HepG2 (cell line): ENCODE measurements around the gene SMARCA2. TPM values are rescaled to one million over a fixed set of nuclear protein-coding genes. Genes with fewer than 3 reads are reported as not detected.

Source experiments
- ATAC-seq: fragments of 200-7000 bp; cut with Tn5 transposase; 3 replicates; pipeline ENCODE4 v1.9.1; 2020; ENCODE audit warnings: mild to moderate bottlenecking, moderate library complexity
- BruUV-seq: library from RNA; stranded (reverse); fragments of 400-500 nt; replicated peaks from 2 replicates; lab custom pipeline; 2021; lab: Mats Ljungman, UMichigan
- CTCF ChIA-PET: fragments of 300-600 bp; formaldehyde crosslinking; extraction: SDS; loops from one replicate; lab custom pipeline; 2021; ENCODE audit warnings: low total read pairs, inconsistent platforms, low intra/inter-chr PET ratio; lab: Yijun Ruan, JAX
- POLR2A ChIA-PET: fragments of 350-600 bp; sonication (Branson Sonifier 250); formaldehyde crosslinking; loops from one replicate; lab custom pipeline; 2020; ENCODE audit warnings: antibody characterized with exemption, inconsistent platforms; lab: Yijun Ruan, JAX
- DNase-seq: peaks from one replicate; pipeline ENCODE4 v3.0.0-alpha.2; 2015; ENCODE audit warnings: low spot score
- FAIRE-seq: peaks from 3 replicates; lab custom pipeline; 2011; peaks lifted over from hg19 to GRCh38; lab: Jason Lieb, UNC
- H2AFZ ChIP-seq: one replicate; pipeline ENCODE4 v1.6.1; 2011; ENCODE audit warnings: low read length, inconsistent platforms
- H3K27ac ChIP-seq: fragments of 300-600 bp; 3 replicates; pipeline ENCODE4 v1.8.0; 2011; ENCODE audit warnings: mixed run types, mild to moderate bottlenecking, mixed read lengths, low read length, inconsistent platforms; ENCODE audit not compliant: insufficient read depth; ENCODE audit errors: extremely low read length
- H3K27me3 ChIP-seq, 2 experiments: fragments of 200-600 bp in 1 of 2; 2 replicates in 1 of 2; 3 replicates in 1 of 2; pipeline versions ENCODE4 v1.6.0 to v1.8.0; 2011; ENCODE audit warnings: low read length in 2 of 2, mild to moderate bottlenecking in 2 of 2, moderate library complexity in 2 of 2, inconsistent platforms in 1 of 2; ENCODE audit not compliant: insufficient read depth in 2 of 2, control insufficient read depth in 1 of 2
- H3K36me3 ChIP-seq, 2 experiments: fragments of 200-600 bp in 1 of 2; replicated peaks in 1 of 2; 2 replicates in 1 of 2; 3 replicates in 1 of 2; pipeline versions ENCODE4 v1.5.1 to v1.8.0; 2011; ENCODE audit warnings: low read length in 2 of 2, inconsistent platforms in 1 of 2; ENCODE audit not compliant: insufficient read depth in 2 of 2, control insufficient read depth in 1 of 2
- H3K4me1 ChIP-seq: 2 replicates; pipeline ENCODE4 v1.5.1; 2012; ENCODE audit warnings: low read length, inconsistent platforms; ENCODE audit not compliant: insufficient read depth
- H3K4me2 ChIP-seq: 2 replicates; pipeline ENCODE4 v1.6.0; 2011; ENCODE audit warnings: low read depth, low read length, inconsistent platforms
- H3K4me3 ChIP-seq, 3 experiments: fragments of 200-600 bp in 1 of 3; sonication (generic), shearing (Covaris generic) in 1 of 3; replicated peaks in 1 of 3; 2 replicates each; pipeline ENCODE4 v1.5.1; 2011 to 2016; ENCODE audit warnings: low read length in 3 of 3, inconsistent platforms in 2 of 3, low read depth in 2 of 3, mild to moderate bottlenecking in 2 of 3, control low read depth in 1 of 3, mixed read lengths in 1 of 3; ENCODE audit not compliant: insufficient read depth in 1 of 3
- H3K79me2 ChIP-seq: one replicate; pipeline ENCODE4 v1.6.1; 2011; ENCODE audit warnings: low read length, inconsistent platforms; ENCODE audit not compliant: insufficient read depth
- H3K9ac ChIP-seq: 2 replicates; pipeline ENCODE4 v1.6.0; 2011; ENCODE audit warnings: mild to moderate bottlenecking, low read depth, low read length, inconsistent platforms; ENCODE audit not compliant: insufficient read depth
- H3K9me3 ChIP-seq: 2 replicates; pipeline ENCODE4 v1.5.1; 2012; ENCODE audit warnings: mild to moderate bottlenecking, low read length
- H4K20me1 ChIP-seq: 2 replicates; pipeline ENCODE4 v1.6.0; 2011; ENCODE audit warnings: inconsistent platforms, mild to moderate bottlenecking, low read length, moderate library complexity; ENCODE audit not compliant: insufficient read depth
- STAG1 ChIP-seq: sonication (generic); formaldehyde crosslinking; IDR thresholded peaks from 2 replicates; pipeline ENCODE4 v1.4.0; 2020; ENCODE audit warnings: missing genetic modification reagents
- WGBS: methylation state at CpG from one replicate; pipeline ENCODE4 v1.1.6; 2017; ENCODE audit warnings: low lambda C conversion rate; 5-methylcytosine and 5-hydroxymethylcytosine counted together
- in situ Hi-C: cut with HindIII; loops from 2 replicates; pipeline ENCODE4 v1.10.0; 2017; ENCODE audit warnings: low pct_unique_long_range_greater_than_20kb; ENCODE audit not compliant: extremely low pct_ligation_motif_present
- intact Hi-C: fragments of 100-400 bp; cut with micrococcal nuclease; formaldehyde crosslinking; loops from one replicate; pipeline ENCODE4 v1.10.0; 2022; ENCODE audit not compliant: unreplicated experiment
- polyA plus RNA-seq, 8 experiments: library from polyadenylated mRNA; depleted of rRNA in 3 of 8; stranded (reverse) in 7 of 8; unstranded in 1 of 8; fragments of >200 nt; fragmentation: Illumina TruSeq in 4 of 8; extraction: Trizol in 4 of 8; gene quantifications; 2 replicates each; pipeline versions ENCODE4 v1.2.1 to v1.2.3, GENCODE V29; 2011 to 2016; ENCODE audit warnings: low read depth in 4 of 8, missing spikeins in 1 of 8, mixed read lengths in 1 of 8; ENCODE audit not compliant: insufficient read depth in 1 of 8
- total RNA-seq, 5 experiments: library from RNA; depleted of rRNA; stranded (reverse); fragments of >200 nt; fragmentation: Illumina TruSeq; extraction: Trizol; gene quantifications; 2 replicates each; pipeline ENCODE4 v1.2.3, GENCODE V29; 2016; ENCODE audit warnings: low read depth in 1 of 5
- TF ChIP-seq, protein P1 (sequence below): sonication (generic); formaldehyde crosslinking; IDR thresholded peaks from 2 replicates; pipeline ENCODE4 v1.5.0; 2020; ENCODE audit warnings: mild to moderate bottlenecking, missing genetic modification reagents, moderate library complexity
- TF ChIP-seq, protein P2 (sequence below), 2 experiments: fragments of 450-650 bp in 1 of 2; sonication (generic) in 1 of 2; formaldehyde crosslinking in 1 of 2; IDR thresholded peaks; 2 replicates each; pipeline versions ENCODE4 v1.6.1 to v1.8.0; 2016 to 2022; ENCODE audit warnings: antibody characterized with exemption in 1 of 2, mild to moderate bottlenecking in 1 of 2, missing genetic modification reagents in 1 of 2

The SMARCA2 gene
- total and polyA plus RNA-seq, 2 of the 13 experiments (the other 11 are each of a cell fraction or from before 2014, with no cell fraction given) = 22.5 to 23.7 TPM

DNA sequence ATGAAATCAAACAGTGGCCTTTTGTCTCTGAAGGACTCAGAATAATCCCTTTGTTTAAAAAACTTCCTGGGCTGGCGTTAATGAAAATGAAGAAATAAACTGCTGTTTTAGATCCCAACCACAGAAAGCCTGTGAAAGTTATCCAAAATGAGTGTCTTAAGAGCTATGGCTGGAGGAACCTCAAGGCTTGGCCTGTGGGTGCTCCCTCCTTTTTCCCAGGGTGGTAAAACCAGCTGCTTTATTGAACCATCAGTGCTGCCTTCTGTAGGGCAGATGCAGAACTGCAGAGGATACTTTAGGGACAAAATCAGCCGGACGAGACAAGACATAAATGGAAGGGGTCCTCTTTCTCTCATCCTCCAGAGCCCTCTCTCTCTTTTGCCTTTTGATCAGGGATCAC, 100.9 kb downstream of the SMARCA2 start:
- CTCF ChIA-PET = no interaction called here
- ATAC-seq = peak; percentile 76
- 93% methylated on average over 3 of the region's 3 CpGs for WGBS
- Histone ChIP-seq H2AFZ (no peak overlapping the region), H3K27me3 (no peaks in the 10 kb centered on the region), H3K9me3 (no peaks in the 10 kb centered on the region), H3K4me2 (no peak overlapping the region), H3K4me3 (no peak overlapping the region), H4K20me1 (no peaks in the 10 kb centered on the region; the same call in 1 of the 2 replicates), H3K4me1 (no peaks in the 10 kb centered on the region), H3K36me3 (peaks cover 3 to 5% of the 10 kb centered on the region in 2 experiments; a peak in 2 of 5 replicates), H3K9ac (no peak overlapping the region), H3K79me2 (no peaks in the 10 kb centered on the region), H3K27ac (no peak overlapping the region)
- in situ Hi-C loops = no loop called here
- POLR2A ChIA-PET = no interaction called here
- FAIRE-seq = no peak
- TF ChIP-seq, protein P1, sequence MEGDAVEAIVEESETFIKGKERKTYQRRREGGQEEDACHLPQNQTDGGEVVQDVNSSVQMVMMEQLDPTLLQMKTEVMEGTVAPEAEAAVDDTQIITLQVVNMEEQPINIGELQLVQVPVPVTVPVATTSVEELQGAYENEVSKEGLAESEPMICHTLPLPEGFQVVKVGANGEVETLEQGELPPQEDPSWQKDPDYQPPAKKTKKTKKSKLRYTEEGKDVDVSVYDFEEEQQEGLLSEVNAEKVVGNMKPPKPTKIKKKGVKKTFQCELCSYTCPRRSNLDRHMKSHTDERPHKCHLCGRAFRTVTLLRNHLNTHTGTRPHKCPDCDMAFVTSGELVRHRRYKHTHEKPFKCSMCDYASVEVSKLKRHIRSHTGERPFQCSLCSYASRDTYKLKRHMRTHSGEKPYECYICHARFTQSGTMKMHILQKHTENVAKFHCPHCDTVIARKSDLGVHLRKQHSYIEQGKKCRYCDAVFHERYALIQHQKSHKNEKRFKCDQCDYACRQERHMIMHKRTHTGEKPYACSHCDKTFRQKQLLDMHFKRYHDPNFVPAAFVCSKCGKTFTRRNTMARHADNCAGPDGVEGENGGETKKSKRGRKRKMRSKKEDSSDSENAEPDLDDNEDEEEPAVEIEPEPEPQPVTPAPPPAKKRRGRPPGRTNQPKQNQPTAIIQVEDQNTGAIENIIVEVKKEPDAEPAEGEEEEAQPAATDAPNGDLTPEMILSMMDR (CRISPR knock-in tag) = peak; percentile 42
- TF ChIP-seq, protein P2, sequence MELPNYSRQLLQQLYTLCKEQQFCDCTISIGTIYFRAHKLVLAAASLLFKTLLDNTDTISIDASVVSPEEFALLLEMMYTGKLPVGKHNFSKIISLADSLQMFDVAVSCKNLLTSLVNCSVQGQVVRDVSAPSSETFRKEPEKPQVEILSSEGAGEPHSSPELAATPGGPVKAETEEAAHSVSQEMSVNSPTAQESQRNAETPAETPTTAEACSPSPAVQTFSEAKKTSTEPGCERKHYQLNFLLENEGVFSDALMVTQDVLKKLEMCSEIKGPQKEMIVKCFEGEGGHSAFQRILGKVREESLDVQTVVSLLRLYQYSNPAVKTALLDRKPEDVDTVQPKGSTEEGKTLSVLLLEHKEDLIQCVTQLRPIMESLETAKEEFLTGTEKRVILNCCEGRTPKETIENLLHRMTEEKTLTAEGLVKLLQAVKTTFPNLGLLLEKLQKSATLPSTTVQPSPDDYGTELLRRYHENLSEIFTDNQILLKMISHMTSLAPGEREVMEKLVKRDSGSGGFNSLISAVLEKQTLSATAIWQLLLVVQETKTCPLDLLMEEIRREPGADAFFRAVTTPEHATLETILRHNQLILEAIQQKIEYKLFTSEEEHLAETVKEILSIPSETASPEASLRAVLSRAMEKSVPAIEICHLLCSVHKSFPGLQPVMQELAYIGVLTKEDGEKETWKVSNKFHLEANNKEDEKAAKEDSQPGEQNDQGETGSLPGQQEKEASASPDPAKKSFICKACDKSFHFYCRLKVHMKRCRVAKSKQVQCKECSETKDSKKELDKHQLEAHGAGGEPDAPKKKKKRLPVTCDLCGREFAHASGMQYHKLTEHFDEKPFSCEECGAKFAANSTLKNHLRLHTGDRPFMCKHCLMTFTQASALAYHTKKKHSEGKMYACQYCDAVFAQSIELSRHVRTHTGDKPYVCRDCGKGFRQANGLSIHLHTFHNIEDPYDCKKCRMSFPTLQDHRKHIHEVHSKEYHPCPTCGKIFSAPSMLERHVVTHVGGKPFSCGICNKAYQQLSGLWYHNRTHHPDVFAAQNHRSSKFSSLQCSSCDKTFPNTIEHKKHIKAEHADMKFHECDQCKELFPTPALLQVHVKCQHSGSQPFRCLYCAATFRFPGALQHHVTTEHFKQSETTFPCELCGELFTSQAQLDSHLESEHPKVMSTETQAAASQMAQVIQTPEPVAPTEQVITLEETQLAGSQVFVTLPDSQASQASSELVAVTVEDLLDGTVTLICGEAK (IDR thresholded peaks at IDR 0.05) = no peak
- TF ChIP-seq, protein P2 (CRISPR knock-in tag; IDR thresholded peaks at IDR 0.05) = no peak
- TF ChIP-seq STAG1 (CRISPR knock-in tag) = peak; percentile 28
- DNase-seq = peak; percentile 7
- no TSS peak for BruUV-seq
- intact Hi-C loops = no loop called here
